ENCODE measurements around the gene TEX53. TPM values are rescaled to one million over a fixed set of nuclear protein-coding genes. Genes with fewer than 3 reads are reported as not detected.

Gene TEX53
- total RNA-seq, 1 donor from 2014 or later, result not detected

- no peak for ATAC-seq
Observed at GRCh38 chr9:114680259-114681001, 22.8 kb upstream of the TEX53 start.

DNA sequence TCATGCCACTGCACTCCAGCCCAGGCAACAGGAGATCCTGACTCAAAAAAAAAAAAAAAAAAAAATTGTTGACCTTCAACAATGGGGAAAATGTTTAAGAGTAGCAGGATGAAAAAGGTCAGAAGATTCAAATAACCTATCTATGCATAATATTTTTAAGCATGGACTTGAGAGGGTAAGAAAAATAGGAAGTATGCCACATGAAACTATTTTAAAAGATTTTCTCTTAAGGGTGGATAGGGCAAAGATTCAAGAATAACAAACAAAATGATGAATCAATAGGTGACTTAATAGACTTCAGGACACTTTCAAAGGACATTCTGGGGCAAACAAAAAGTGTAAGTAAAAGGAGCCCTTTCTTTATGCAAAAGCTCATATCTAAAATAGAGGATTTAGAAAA lies 21.2 kb upstream of the TEX53 start:
- ATAC-seq, result no peak

More at GRCh38 chr9:114680259-114681001, 22.8 kb upstream of the TEX53 start:
- no peak for DNase-seq (ENCODE audit: low spot score)

GRCh38 chr9:114678130-114678529 lies 20.5 kb upstream of the TEX53 start:
- ATAC-seq (no peak), DNase-seq (ENCODE audit: low spot score) (no peak)

More for the DNA sequence above, 21.2 kb upstream of the TEX53 start:
- DNase-seq (ENCODE audit: low spot score), result no peak

DNA sequence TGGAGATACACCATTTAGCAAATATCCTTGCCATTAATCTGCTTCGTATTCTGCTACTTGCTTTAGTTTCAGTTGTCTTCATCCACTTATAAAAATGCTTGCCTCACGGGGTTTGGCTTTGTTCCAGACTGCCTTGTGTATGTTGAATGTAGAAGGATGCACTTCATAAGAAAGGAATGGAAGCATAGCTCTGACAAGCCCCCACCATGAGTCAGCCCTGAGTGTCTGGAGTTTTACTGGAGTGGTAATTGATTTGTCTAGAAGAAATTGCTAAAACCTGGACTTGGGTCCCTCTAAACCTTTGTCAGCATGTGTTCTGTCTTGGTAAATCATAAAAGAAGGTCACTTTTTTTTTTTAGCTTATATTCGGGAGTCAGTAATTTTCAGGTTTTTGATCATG lies 19.8 kb upstream of the TEX53 start:
- DNase-seq (ENCODE audit: low spot score) (no peak), ATAC-seq (no peak)

- DNase-seq (ENCODE audit: low spot score) (no peak), ATAC-seq (no peak)
Observed at GRCh38 chr9:114676901-114677300, 19.3 kb upstream of the TEX53 start.

DNA sequence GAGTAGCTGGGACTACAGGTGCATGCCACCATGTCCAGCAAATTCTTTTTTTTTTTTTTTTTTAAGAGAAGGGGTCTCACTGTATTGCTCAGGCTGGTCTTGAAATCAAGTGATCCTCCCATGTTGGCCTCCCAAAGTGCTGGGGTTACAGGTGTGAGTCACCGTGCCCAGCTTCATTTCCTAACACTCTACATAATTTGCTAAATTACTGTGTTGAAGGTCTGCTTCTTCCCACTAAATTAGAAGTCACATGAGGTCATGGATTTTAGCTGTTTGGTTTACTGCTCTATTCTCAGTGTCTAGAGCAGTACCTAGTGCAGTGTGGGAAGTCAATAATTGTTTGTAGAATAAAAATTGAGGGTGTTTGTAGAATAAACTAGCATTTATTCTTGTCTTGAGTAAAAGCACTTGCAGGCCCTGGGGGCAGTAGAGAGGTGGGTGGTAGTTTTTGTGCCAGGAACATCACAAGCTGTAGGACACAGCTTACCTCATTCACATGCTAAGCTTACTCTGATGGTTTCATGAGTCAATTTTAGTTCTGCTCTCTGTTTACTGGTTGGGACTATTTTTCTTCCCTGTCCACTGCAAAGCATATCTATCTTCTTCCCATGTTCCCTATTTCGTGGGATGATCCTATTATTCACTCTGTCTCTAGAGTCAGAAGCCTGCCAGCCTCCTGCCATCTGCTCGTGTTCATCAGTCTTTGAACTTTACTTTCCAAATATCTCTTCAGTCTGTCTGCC lies 17.4 kb upstream of the TEX53 start:
- DNase-seq (ENCODE audit: low spot score) (no peak), ATAC-seq (no peak)

GRCh38 chr9:114674076-114674797 lies 16.6 kb upstream of the TEX53 start:
- ATAC-seq (no peak), DNase-seq (ENCODE audit: low spot score) (no peak)

DNA sequence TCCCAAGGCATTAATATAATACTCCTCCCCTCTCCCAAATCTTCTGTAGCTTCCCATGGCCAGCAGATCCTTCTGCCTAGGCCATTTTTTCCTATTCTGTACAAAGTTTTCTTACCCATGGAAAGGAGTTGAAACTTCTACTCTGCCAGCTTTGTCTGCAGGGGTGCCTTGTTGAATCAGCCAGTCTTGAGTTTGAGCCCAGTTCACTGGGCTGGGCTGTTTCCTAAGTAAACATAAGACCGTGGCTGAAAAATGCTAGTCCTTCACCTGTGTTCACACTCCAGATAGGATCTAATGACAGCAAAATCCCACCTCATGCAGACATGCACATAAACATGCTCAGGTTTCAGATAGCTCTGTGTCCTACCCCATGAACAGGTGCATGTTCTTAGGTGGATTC lies 14.0 kb upstream of the TEX53 start:
- DNase-seq (ENCODE audit: low spot score) (no peak), ATAC-seq (peak; percentile 57)

GRCh38 chr9:114669961-114670360 lies 12.4 kb upstream of the TEX53 start:
- no peak for ATAC-seq
- DNase-seq (ENCODE audit: low spot score), result no peak

DNA sequence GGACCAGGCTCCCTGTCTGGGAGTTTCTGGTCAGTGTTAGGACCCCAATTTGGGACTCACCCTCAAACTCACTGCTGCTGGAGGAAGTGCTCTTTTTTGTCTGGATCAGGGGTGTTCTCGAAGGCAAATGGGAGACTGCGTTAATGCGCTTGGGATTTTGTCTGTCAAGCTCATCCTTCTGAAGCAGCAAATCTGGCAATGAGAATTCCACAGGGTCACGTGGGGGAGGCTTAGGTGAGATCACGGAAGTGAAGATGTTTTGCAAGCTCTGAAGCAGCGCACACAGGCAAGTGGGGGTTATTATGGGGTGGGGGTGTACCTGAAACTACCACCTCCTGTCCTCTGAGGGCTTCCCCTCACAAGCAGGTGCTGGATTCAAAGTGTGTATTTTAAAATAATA lies 10.5 kb upstream of the TEX53 start:
- no peak for ATAC-seq

DNA sequence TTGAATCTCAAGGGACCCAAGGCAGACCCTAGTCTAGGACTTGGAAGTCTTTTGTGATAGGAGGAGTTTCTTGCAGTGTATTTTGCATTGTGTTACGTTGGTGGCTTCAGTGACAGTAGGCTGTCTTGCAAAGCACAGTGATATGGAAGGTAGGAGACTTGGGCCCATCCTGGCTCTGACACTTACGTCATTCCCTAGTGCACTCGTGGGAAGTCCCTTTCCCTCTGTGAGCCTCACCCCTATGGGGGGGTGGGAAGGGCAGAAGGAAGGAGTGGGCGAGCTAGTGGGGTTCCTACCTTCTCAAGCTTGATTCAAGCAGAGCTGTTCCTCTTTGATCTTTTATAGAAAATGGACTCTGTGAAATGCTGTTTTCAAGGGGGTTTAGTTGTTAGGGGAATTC lies 9.2 kb upstream of the TEX53 start:
- DNase-seq (ENCODE audit: low spot score) (no peak), ATAC-seq (no peak)

More for the DNA sequence above, 10.5 kb upstream of the TEX53 start:
- no peak for DNase-seq (ENCODE audit: low spot score)

DNA sequence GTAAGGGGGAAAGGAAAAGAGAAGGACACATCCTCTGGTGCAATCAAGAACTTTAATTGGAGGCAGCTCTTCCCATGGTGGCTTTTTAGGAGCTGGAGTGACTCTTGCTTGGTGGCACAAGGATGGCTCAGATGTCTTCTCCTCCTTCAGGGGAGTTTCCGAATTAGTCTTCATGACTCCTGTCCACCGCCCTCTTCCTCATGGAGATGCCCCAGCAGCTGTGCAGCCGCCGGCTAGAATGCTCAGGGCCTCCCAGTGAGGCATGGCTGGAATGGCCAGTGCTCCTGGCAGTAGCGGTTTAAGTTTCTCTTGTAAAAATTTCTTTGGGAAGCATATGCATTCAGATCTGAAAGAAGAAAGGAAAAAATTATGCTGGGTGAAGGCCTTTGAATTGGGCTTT lies 8.8 kb upstream of the TEX53 start:
- no peak for DNase-seq (ENCODE audit: low spot score)
- no peak for ATAC-seq

GRCh38 chr9:114664181-114664580 lies 6.6 kb upstream of the TEX53 start:
- no peak for ATAC-seq

GRCh38 chr9:114662081-114662989 lies 4.7 kb upstream of the TEX53 start:
- DNase-seq (ENCODE audit: low spot score) (peak; percentile 49), ATAC-seq (peak; percentile 91)

More at GRCh38 chr9:114664181-114664580, 6.6 kb upstream of the TEX53 start:
- no peak for DNase-seq (ENCODE audit: low spot score)

- ATAC-seq (no peak), DNase-seq (ENCODE audit: low spot score) (no peak)
Observed at GRCh38 chr9:114656301-114656700, 1.3 kb downstream of the TEX53 start.

DNA sequence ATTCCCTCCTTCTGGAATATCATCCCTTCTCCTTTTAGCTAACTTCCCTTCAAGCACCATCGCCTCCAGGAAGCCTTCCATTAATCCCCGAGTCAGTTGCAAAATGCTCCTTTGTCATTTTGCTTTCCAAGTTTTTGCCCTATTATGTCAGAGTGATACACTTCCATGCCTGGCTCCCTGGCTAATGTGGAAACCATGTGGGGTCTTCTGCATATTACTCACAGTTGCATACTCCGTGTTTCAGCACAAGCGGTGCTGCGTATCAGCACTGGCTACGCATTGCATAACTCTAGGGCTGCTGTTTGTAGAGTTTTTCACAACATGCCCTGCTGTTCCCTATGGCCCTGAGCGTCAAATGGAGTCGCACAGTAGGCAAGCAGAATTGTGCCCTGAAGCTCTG lies 1.9 kb downstream of the TEX53 start:
- ATAC-seq (peak; percentile 65), DNase-seq (ENCODE audit: low spot score) (no peak)

- peak; percentile 71 for DNase-seq (ENCODE audit: low spot score)
- ATAC-seq, result peak; percentile 98
Observed at GRCh38 chr9:114653556-114654159, 3.9 kb downstream of the TEX53 start.

- ATAC-seq (peak; percentile 57), DNase-seq (ENCODE audit: low spot score) (no peak)
Observed at GRCh38 chr9:114652776-114653555, 4.6 kb downstream of the TEX53 start.

DNA sequence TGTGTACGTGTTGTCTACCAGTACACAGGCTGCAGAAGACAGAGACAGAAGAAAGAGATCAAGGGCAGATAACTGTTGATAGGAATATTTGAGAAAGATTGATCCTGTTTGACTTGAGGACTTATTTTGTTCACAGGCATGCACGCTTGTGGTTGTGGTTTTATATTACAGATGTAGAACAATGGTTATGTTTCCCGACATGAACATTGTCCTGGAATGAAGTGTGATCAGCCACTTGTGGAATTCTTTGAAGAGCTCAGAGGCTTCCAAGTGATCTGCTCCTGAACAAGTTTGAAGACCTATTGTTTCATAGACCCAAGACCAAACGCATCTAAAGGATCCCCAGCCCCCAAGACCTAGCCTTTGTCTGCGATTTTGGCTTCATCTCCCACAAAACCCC lies 13.7 kb downstream of the TEX53 start:
- DNase-seq (ENCODE audit: low spot score), result no peak

More for the DNA sequence above, 13.7 kb downstream of the TEX53 start:
- ATAC-seq, result no peak

Measured in left lobe of liver (tissue), 2 donors.